OCI-LY7 (cell line): Measurements from ENCODE around the gene MTERF1.

ENCODE experiments used
- CTCF ChIP-seq: fragments of 200-600 bp; sonication (generic); conservative IDR thresholded peaks from 2 replicates; pipeline ENCODE4 v1.5.1; 2014; ENCODE audit warnings: mild to moderate bottlenecking, antibody characterized with exemption, low read length, moderate library complexity, mixed read lengths
- EZH2phosphoT487 ChIP-seq: fragments of 200-600 bp; sonication (generic); IDR thresholded peaks from 2 replicates; pipeline ENCODE4 v1.6.1; 2018; ENCODE audit warnings: low read depth, borderline replicate concordance, mild to moderate bottlenecking, mixed run types, antibody characterized with exemption, low read length, moderate library complexity, mixed read lengths

- no peak for TF ChIP-seq CTCF
- TF ChIP-seq EZH2phosphoT487, result no peak
Measured at GRCh38 chr7:91835091-91835825, 45.2 kb downstream of the MTERF1 start.
